Stimulated activated CD4-positive, alpha-beta T cell treated with anti-CD3 and anti-CD28 coated beads, Interleukin-15, amount 100 ng/mL, for 48 hours (primary cell): ENCODE measurements around the gene SEC63.
"Not testable (repeated sequence)": the region's sequence is repeated elsewhere in the genome, so short reads cannot be mapped to it uniquely, and the experiment has no call there.

Source experiments
- DNase-seq, 2 donors: peaks; one replicate each; pipeline ENCODE4 v3.0.0-alpha.2; 2020; ENCODE audit warnings: low read depth in 2 of 2

SEC63 gene

GRCh38 chr6:107957909-107958688, at the start of gene SEC63:
SEC63 (minus strand) TSS chr6:107958208; CDS start chr6:107958009, 199 bp downstream.
- DNase-seq: peak; percentile 95 to 97

GRCh38 chr6:108005961-108006360, 48.0 kb upstream of the SEC63 start:
- DNase-seq: no peak

- no peak for DNase-seq
These were observed 46.9 kb upstream of the SEC63 start for GRCh38 chr6:108004861-108005260.

GRCh38 chr6:108002365-108003221, 44.6 kb upstream of the SEC63 start:
- DNase-seq: no peak

- no peak for DNase-seq
These were observed 43.8 kb upstream of the SEC63 start for GRCh38 chr6:108001696-108002231.

- not testable (repeated sequence) for DNase-seq
These were observed 42.3 kb upstream of the SEC63 start for GRCh38 chr6:108000259-108000658.

GRCh38 chr6:107999341-107999740, 41.3 kb upstream of the SEC63 start:
- DNase-seq: no peak

GRCh38 chr6:107991772-107992550, 34.0 kb upstream of the SEC63 start:
- no peak for DNase-seq

- no peak for DNase-seq
These were observed 33.1 kb upstream of the SEC63 start for GRCh38 chr6:107991061-107991460.

GRCh38 chr6:107990587-107990986, 32.6 kb upstream of the SEC63 start:
- not testable (repeated sequence) for DNase-seq

- DNase-seq: no peak
These were observed 31.4 kb upstream of the SEC63 start for GRCh38 chr6:107989166-107990094.

GRCh38 chr6:107988570-107988969, 30.6 kb upstream of the SEC63 start:
- DNase-seq: no peak

GRCh38 chr6:107987805-107988204, 29.8 kb upstream of the SEC63 start:
- DNase-seq: no peak

- no peak for DNase-seq
These were observed 27.7 kb upstream of the SEC63 start for GRCh38 chr6:107985701-107986100.

- DNase-seq: no peak
These were observed 25.8 kb upstream of the SEC63 start for GRCh38 chr6:107983811-107984210.

- no peak for DNase-seq
These were observed 24.5 kb upstream of the SEC63 start for GRCh38 chr6:107982486-107982885.

- DNase-seq: no peak
These were observed 23.7 kb upstream of the SEC63 start for GRCh38 chr6:107981695-107982094.

GRCh38 chr6:107977283-107977682, 19.3 kb upstream of the SEC63 start:
- DNase-seq: no peak

GRCh38 chr6:107976155-107976783, 18.3 kb upstream of the SEC63 start:
- no peak for DNase-seq

GRCh38 chr6:107973594-107973993, 15.6 kb upstream of the SEC63 start:
- DNase-seq: no peak
